HG03571 (cell line): ENCODE results near the gene CLIC1.

ENCODE experiments used
- ATAC-seq: cut with Tn5 transposase; IDR thresholded peaks from one replicate; pipeline ENCODE4 v1.9.1; 2021; ENCODE audit not compliant: unreplicated experiment

CLIC1 gene

GRCh38 chr6:31739639-31740396 is 3.5 kb upstream of the CLIC1 start, which contains the start of gene MSH5:
Gene MSH5 (plus strand): TSS chr6:31740005. CDS start chr6:31740467, 462 bp downstream.
- peak; percentile 61 for ATAC-seq

- no peak for ATAC-seq
Measured at GRCh38 chr6:31737991-31738979, 2.0 kb upstream of the CLIC1 start.

- ATAC-seq, result no peak
Measured at GRCh38 chr6:31737315-31737990, 1.1 kb upstream of the CLIC1 start.

GRCh38 chr6:31736768-31737314 is 511 bp upstream of the CLIC1 start:
- no peak for ATAC-seq

- ATAC-seq, result no peak
Measured at GRCh38 chr6:31734821-31735406, 1.4 kb downstream of the CLIC1 start.

- no peak for ATAC-seq
Measured at GRCh38 chr6:31734247-31734820, 2.0 kb downstream of the CLIC1 start.

- ATAC-seq, result no peak
Measured at GRCh38 chr6:31733734-31734133, 2.6 kb downstream of the CLIC1 start.

- ATAC-seq, result no peak
Measured at GRCh38 chr6:31732029-31732428, 4.3 kb downstream of the CLIC1 start.

- no peak for ATAC-seq
Measured at GRCh38 chr6:31730631-31731086, 5.7 kb downstream of the CLIC1 start.

- no peak for ATAC-seq
Measured at GRCh38 chr6:31729979-31730630, 6.2 kb downstream of the CLIC1 start.

GRCh38 chr6:31729515-31729978 is 6.8 kb downstream of the CLIC1 start:
- no peak for ATAC-seq

- ATAC-seq, result no peak
Measured at GRCh38 chr6:31728767-31729514, 7.4 kb downstream of the CLIC1 start, which contains the start of gene DDAH2. Gene DDAH2 (minus strand): TSS chr6:31729299. CDS start chr6:31729161, 138 bp downstream.

- no peak for ATAC-seq
Measured at GRCh38 chr6:31727717-31728671, 8.3 kb downstream of the CLIC1 start.

GRCh38 chr6:31727034-31727716 is 9.2 kb downstream of the CLIC1 start:
- ATAC-seq, result no peak

- no peak for ATAC-seq
Measured at GRCh38 chr6:31725502-31726350, 10.6 kb downstream of the CLIC1 start.
